Stimulated activated naive CD8-positive, alpha-beta T cell treated with anti-CD3 and anti-CD28 coated beads, Interleukin-15, Interleukin-2, amounts not matched to agents 100 U/mL and 50 U/mL, for 24 hours (primary cell): ENCODE data around the gene PRX.
"Not testable (repeated sequence)": the region's sequence is repeated elsewhere in the genome, so short reads cannot be mapped to it uniquely, and the experiment has no call there.

Source experiments
- ATAC-seq: fragments of 150-1000 bp; cut with Tn5 transposase; one replicate; pipeline ENCODE4 v1.10.0; 2021
- DNase-seq: peaks from one replicate; pipeline ENCODE4 v3.0.0; 2021

Gene PRX

GRCh38 chr19:40413291-40413845 lies at the start of gene PRX:
TSS of gene PRX (minus strand) at chr19:40413378. CDS start at chr19:40407932, 5,446 bp downstream.
- ATAC-seq (no peak), DNase-seq (no peak)

GRCh38 chr19:40461669-40462221 lies 48.6 kb upstream of the PRX start:
- no peak for ATAC-seq

DNA sequence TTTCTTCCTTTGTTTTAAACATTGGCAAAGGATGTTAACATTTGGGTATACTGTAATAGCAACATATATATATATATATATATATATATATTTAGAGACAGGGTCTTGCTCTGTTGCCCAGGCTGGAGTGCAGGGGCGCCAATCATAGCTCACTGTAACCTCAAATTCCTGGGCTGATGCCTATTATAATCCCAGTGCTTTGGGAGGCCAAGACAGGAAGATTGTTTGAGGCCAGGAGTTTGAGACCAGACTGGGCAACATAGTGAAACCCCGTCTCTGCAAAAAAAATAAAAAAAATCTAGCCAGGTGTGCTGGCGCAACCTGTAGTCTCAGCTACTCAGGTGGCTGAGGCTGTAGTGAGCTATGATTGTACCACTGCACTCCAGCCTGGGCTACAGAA lies 47.0 kb upstream of the PRX start:
- DNase-seq = no peak
- ATAC-seq = no peak

More at GRCh38 chr19:40461669-40462221, 48.6 kb upstream of the PRX start:
- no peak for DNase-seq

DNA sequence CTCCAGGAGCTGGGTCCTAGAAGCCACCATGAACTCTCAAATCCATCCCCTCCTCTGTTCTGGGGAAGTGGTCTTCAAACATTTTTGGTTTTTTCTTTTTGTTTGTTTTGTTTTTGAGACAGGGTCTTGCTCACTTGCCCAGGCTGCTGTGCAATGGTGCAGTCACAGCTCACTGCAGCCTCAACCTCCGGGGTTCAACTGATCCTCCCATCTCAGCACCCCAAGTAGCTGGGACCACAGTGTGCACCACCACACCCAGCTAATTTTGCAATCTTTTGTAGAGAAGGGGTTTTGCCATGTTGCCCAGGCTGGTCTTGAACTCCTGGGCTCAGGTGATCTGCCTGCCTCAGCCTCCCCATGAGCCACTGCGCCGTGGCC lies 45.4 kb upstream of the PRX start:
- DNase-seq (no peak), ATAC-seq (no peak)

DNA sequence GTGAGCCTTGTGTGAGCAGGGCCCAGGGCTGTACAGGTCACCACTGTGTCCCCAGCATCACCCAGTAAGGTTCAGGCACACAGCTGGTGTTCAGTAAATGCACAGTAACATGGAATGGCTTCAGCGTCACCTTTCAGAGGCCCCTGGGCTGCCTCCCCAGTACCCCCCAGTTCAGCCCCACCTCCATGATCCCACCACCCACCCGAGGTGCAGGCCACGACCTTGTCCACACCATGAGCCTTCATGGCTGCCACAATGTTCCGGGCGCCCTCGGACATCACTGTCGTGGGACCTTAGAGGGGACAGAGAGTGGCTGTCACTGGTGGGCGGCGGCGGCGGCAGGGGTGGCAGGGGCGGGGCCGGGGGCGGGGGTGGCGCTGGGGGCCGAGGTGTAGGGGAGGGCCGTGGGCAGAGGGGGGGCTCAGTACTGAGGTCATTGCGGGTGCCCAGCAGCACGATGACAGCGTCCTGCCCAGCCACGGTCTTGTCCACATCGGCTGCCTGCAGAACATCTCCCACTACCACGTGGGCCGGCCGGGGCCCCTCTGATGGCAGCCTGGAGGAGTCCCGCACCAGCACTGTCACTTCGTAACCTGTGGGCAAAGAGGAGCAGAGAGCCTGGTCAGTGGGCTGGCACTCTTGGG lies 44.9 kb upstream of the PRX start:
- no peak for ATAC-seq
- no peak for DNase-seq

DNA sequence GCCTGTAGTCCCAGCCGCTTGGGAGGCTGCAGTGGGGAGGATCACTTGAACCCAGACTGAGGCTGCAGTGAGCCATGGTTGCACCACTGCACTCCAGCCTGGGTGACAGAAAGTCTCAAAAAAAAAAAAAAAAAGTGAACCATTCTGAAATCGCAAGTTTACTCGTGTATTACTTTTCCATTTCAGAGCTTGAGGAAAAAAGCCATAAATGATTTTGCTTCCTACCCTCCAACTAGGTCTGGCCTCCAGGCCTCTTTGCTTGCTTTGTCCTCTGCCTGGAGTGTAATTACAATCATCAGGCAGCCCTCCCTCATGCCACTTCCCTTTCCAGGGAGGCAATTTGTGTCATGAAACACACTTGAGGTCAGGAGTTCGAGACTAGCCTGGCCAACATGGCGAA lies 43.9 kb upstream of the PRX start:
- ATAC-seq (no peak), DNase-seq (no peak)

DNA sequence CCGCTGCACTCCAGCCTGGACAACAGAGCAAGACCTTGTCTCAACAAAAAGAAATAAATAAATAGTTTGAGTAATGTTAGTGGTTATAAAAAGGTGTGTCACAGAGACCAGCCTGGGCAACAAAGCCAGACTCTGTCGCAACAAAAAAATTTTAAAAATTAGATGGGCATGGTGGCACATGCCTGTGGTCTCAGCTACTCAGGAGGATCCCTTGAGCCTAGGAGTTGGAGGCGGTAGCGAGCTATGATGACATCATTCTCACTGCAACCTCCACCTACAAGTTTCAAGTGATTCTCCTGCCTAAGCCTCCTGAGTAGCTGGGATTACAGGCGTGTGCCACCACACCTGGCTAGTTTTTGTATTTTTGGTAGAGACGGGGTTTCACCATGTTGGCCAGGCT lies 40.8 kb upstream of the PRX start:
- ATAC-seq, DNase-seq: not testable (repeated sequence)

GRCh38 chr19:40453151-40453735 lies 40.1 kb upstream of the PRX start:
- DNase-seq = no peak
- no peak for ATAC-seq

GRCh38 chr19:40452016-40452415 lies 38.8 kb upstream of the PRX start:
- DNase-seq = no peak
- no peak for ATAC-seq

DNA sequence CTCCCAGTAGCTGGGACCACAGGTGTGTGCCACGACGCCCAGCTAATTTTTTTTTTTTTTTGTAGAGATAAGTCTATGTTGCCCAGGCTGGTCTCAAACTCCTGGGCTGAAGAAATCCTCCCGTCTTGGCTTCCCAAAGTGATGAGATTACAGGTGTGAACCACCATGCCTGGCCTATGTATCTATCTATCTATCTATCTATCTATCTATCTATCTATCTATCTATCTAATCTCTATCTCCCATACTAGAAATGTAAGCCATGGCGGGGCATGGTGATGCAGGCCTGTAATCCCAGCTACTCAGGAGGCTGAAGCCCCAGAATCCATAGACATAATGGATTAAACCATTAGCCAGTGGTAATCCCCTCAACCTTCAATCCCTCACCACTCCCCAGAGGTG lies 37.5 kb upstream of the PRX start:
- no peak for DNase-seq
- no peak for ATAC-seq

- DNase-seq (no peak), ATAC-seq (no peak)
Observed at GRCh38 chr19:40449506-40449905, 36.3 kb upstream of the PRX start.

- ATAC-seq (no peak), DNase-seq (no peak)
Observed at GRCh38 chr19:40446263-40446784, 33.1 kb upstream of the PRX start.

GRCh38 chr19:40445780-40446262 lies 32.6 kb upstream of the PRX start:
- DNase-seq (no peak), ATAC-seq (no peak)

- no peak for ATAC-seq
- no peak for DNase-seq
Observed at GRCh38 chr19:40444825-40445312, 31.7 kb upstream of the PRX start.

DNA sequence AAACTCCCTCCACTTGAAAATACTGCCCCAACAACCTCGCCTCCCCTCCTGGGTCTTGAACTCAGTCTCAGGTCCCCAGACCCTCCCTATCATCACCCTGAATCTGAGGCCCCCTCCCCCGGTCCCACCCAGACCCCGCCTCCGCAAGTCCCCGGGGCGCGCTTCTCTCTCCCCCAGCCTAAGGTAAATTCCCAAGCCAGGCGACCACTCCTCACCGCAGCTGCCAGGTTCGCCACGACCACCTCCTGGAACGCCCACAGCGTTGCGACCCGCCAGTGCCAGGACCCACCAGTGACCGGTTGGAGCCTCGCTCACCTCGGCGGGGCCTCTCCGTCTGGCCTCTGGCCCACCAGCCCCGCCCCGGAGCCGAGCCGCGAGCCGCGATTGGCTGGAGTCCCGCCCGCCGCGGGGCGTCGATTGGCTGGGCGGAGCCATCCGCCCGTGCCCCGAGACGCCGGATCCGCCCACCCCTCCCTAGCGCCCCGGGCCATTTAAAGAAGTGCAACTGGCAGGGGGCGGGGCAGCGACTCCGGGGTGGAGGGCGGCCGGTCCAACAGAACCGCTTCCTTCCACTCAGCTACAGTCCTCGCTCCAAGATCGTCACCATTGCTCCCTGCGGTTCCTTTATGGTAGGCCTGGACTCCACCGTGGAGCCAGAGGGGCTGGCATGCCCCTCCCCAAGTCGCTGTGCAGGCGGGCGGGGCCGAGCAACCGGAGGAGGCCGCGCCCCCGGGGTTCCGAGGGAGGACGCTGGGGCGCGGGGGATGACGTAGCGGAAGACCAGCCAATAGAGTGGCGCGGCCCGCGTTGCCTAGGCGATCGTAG lies 31.0 kb upstream of the PRX start, which contains the start of gene SERTAD3:
SERTAD3 (minus strand) TSS at position 336 of the 825 bp plus-strand sequence. CDS start 2,255 bp downstream, outside the sequence.
- peak; percentile 78 for ATAC-seq
- peak; percentile 99 for DNase-seq

GRCh38 chr19:40443131-40443999 lies 30.2 kb upstream of the PRX start:
- DNase-seq = peak; percentile 99
- peak; percentile 89 for ATAC-seq

DNA sequence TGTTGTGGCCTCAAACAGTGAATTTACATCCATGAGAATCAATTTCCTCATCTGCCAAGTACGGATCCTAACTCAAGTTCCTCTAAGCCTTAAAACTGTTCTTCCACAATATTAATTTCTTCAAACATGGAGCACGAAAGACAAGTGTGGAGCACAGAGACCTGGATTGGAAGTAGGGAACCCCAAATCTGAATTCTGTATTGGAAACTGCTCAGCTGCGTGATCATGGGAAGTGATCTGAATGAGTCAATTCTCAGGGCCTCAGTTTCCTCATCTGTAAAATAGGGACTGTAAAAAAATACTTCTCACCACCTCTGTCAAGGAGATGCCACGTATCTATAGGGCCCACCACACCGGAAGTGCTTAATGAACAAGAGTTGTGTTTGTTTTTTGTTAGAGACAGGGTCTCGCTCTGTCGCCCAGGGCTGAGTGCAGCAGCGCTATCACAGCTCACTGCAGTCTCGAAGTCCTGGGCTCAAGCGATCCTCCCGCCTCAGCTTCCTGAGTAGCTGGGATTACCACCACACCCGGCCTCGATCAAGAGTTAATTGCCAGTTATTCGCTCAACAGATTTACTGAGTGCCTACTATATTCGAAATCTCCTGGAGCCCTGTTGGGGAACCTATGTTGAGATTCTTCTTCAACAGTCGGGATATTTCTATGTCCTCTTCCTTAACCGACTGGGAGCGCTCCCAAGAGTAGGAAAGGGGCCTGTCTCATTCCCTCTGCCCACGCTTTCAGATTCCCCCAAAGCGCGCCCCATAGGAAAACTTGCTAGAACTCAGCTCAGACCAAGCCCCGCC lies 29.4 kb upstream of the PRX start:
- peak; percentile 27 for DNase-seq
- ATAC-seq = no peak

DNA sequence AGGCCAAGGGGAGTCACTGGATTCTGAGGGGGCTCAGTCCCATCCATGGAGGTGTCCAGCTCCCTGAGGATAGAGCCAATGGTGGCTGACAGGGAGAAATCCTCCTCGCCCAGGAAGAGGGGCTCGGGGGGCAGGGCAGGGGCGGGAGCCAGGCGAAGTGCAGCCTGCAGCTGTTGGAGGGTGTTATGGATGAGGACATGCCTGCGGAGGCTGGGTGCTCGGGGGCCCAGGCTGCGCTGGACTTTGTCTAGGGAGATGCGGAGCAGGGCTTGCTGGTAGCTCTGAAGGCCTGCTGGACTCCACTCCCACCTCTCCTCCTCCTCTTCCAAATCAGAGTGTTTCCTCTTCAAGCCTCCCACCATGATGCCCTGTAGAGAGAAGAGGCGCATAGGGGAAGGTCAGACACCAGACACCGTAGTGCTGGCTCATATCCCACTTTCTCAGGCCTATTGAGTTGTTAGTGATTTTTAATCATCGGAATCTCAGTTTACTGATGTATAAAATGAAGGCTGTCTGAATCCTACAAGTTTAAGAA lies 28.6 kb upstream of the PRX start:
- no peak for DNase-seq

GRCh38 chr19:40438284-40438683 lies 25.1 kb upstream of the PRX start:
- DNase-seq = no peak
- no peak for ATAC-seq

More for the DNA sequence above, 28.6 kb upstream of the PRX start:
- no peak for ATAC-seq
